ENCODE data around the gene GAR1. TPM values are rescaled to one million over a fixed set of nuclear protein-coding genes. Genes with fewer than 3 reads are reported as not detected.

Gene GAR1
- total RNA-seq, 1 donor from 2014 or later: not detected

GRCh38 chr4:109861916-109862511, 46.5 kb downstream of the GAR1 start:
- intact Hi-C loops (cut with DNase I): no loop called here

GRCh38 chr4:109864134-109864533, 48.6 kb downstream of the GAR1 start:
- H3K9me3 ChIP-seq: peaks cover 0 to 7% of the 10 kb centered on the region in 2 donors
- TF ChIP-seq CTCF (IDR thresholded peaks at IDR 0.05): no peak
- H3K4me3 ChIP-seq: no peak overlapping the region
- H3K27ac ChIP-seq: no peak overlapping the region
- intact Hi-C loops (cut with DNase I): no loop called here
- DNase-seq (ENCODE audit: low spot score in 2 of 2): no peak
- H3K4me1 ChIP-seq: no peaks in the 10 kb centered on the region
- no peaks in the 10 kb centered on the region for H3K27me3 ChIP-seq
- H3K36me3 ChIP-seq: no peaks in the 10 kb centered on the region

More at GRCh38 chr4:109861916-109862511, 46.5 kb downstream of the GAR1 start:
- DNase-seq (ENCODE audit: low spot score in 2 of 2): no peak
- TF ChIP-seq CTCF (IDR thresholded peaks at IDR 0.05): no peak
- peaks cover 0 to 7% of the 10 kb centered on the region in 2 donors for H3K9me3 ChIP-seq
- H3K36me3 ChIP-seq: no peaks in the 10 kb centered on the region
- no peak overlapping the region for H3K4me3 ChIP-seq
- H3K27ac ChIP-seq: no peak overlapping the region
- no peaks in the 10 kb centered on the region for H3K27me3 ChIP-seq
- H3K4me1 ChIP-seq: no peaks in the 10 kb centered on the region

GRCh38 chr4:109870061-109870460, 54.5 kb downstream of the GAR1 start:
- no peaks in the 10 kb centered on the region for H3K36me3 ChIP-seq
- H3K4me3 ChIP-seq: no peak overlapping the region
- no peaks in the 10 kb centered on the region for H3K9me3 ChIP-seq
- no peaks in the 10 kb centered on the region for H3K4me1 ChIP-seq
- TF ChIP-seq CTCF (IDR thresholded peaks at IDR 0.05): no peak
- intact Hi-C loops (cut with DNase I): no loop called here
- no peaks in the 10 kb centered on the region for H3K27me3 ChIP-seq
- no peak overlapping the region for H3K27ac ChIP-seq
- no peak for DNase-seq (ENCODE audit: low spot score in 2 of 2)

- no peak overlapping the region for H3K4me3 ChIP-seq
- H3K9me3 ChIP-seq: no peaks in the 10 kb centered on the region
- no peak for DNase-seq (ENCODE audit: low spot score in 2 of 2)
- H3K27me3 ChIP-seq: no peaks in the 10 kb centered on the region
- no peaks in the 10 kb centered on the region for H3K4me1 ChIP-seq
- H3K27ac ChIP-seq: no peak overlapping the region
- intact Hi-C loops (cut with DNase I): no loop called here
- TF ChIP-seq CTCF (IDR thresholded peaks at IDR 0.05): no peak
- H3K36me3 ChIP-seq: no peaks in the 10 kb centered on the region
Observed at GRCh38 chr4:109872065-109872464, 56.5 kb downstream of the GAR1 start.

GRCh38 chr4:109872950-109873656, 57.5 kb downstream of the GAR1 start:
- H3K27ac ChIP-seq: no peak overlapping the region
- H3K36me3 ChIP-seq: no peaks in the 10 kb centered on the region
- no peak overlapping the region for H3K4me3 ChIP-seq
- no peak for TF ChIP-seq CTCF (IDR thresholded peaks at IDR 0.05)
- H3K27me3 ChIP-seq: no peaks in the 10 kb centered on the region
- no peaks in the 10 kb centered on the region for H3K9me3 ChIP-seq
- no peak for DNase-seq (ENCODE audit: low spot score in 2 of 2)
- intact Hi-C loops (cut with DNase I): no loop called here
- no peaks in the 10 kb centered on the region for H3K4me1 ChIP-seq

Data from ascending aorta (tissue), 2 donors.